ENCODE measurements around the gene BMPER.

Gene BMPER

GRCh38 chr7:34093276-34093675 lies 187.9 kb downstream of the BMPER start:
- TF ChIP-seq CTCF (conservative IDR thresholded peaks at IDR 0.05; ENCODE audit: low read depth, low read length), result no peak
- DNase-seq (ENCODE audit: low read depth), result no peak
- H3K4me3 ChIP-seq (ENCODE audit: low read length), result no peak overlapping the region

GRCh38 chr7:34096198-34096651 lies 190.9 kb downstream of the BMPER start:
- H3K4me3 ChIP-seq (ENCODE audit: low read length), result no peak overlapping the region
- no peak for TF ChIP-seq CTCF (conservative IDR thresholded peaks at IDR 0.05; ENCODE audit: low read depth, low read length)
- no peak for DNase-seq (ENCODE audit: low read depth)

GRCh38 chr7:34096777-34097176 lies 191.4 kb downstream of the BMPER start:
- no peak overlapping the region for H3K4me3 ChIP-seq (ENCODE audit: low read length)
- TF ChIP-seq CTCF (conservative IDR thresholded peaks at IDR 0.05; ENCODE audit: low read depth, low read length), result no peak
- no peak for DNase-seq (ENCODE audit: low read depth)

- no peak for TF ChIP-seq CTCF (conservative IDR thresholded peaks at IDR 0.05; ENCODE audit: low read depth, low read length)
- DNase-seq (ENCODE audit: low read depth), result no peak
- no peak overlapping the region for H3K4me3 ChIP-seq (ENCODE audit: low read length)
Observed at GRCh38 chr7:34100661-34101060, 195.3 kb downstream of the BMPER start.

GRCh38 chr7:34104115-34104514 lies 198.8 kb downstream of the BMPER start:
- TF ChIP-seq CTCF (conservative IDR thresholded peaks at IDR 0.05; ENCODE audit: low read depth, low read length), result no peak
- no peak overlapping the region for H3K4me3 ChIP-seq (ENCODE audit: low read length)
- DNase-seq (ENCODE audit: low read depth), result no peak

GRCh38 chr7:34104992-34105391 lies 199.7 kb downstream of the BMPER start:
- no peak for TF ChIP-seq CTCF (conservative IDR thresholded peaks at IDR 0.05; ENCODE audit: low read depth, low read length)
- no peak overlapping the region for H3K4me3 ChIP-seq (ENCODE audit: low read length)
- no peak for DNase-seq (ENCODE audit: low read depth)

GRCh38 chr7:34107276-34107675 lies 201.9 kb downstream of the BMPER start:
- no peak overlapping the region for H3K4me3 ChIP-seq (ENCODE audit: low read length)
- DNase-seq (ENCODE audit: low read depth), result no peak
- TF ChIP-seq CTCF (conservative IDR thresholded peaks at IDR 0.05; ENCODE audit: low read depth, low read length), result no peak

All from retinal pigment epithelial cell (primary cell).